GM10266 (cell line): Measurements from ENCODE around the gene CTIF.

Source experiments
- DNase-seq: peaks from one replicate; pipeline ENCODE4 v3.0.0; 2012; ENCODE audit errors: extremely low spot score
- TF ChIP-seq, protein P1 (sequence below): IDR thresholded peaks from 2 replicates; pipeline ENCODE4 v1.5.1; 2012; ENCODE audit warnings: mild to moderate bottlenecking, low read depth; ENCODE audit not compliant: control insufficient read depth, insufficient read depth; ENCODE audit errors: missing control alignments

Gene CTIF

DNA sequence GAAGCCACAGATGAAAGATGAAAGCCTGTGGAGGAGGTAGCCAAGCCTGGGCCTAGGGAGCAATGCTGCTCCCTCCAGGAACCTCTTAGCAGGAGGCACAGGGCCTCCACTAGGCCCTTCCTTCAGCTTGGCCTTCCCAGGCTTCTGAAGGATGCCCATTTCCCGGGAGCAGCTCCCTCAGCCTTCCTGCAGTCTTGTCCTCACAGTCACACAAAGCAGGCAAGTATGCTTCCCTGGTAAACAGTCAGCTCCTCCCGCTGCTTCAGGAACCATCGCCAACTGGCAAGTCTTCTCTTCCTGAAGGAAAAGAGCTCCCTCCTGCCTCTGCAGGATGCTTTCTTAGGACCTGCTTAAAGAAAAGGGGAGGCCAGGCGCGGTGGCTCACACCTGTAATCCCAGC, 358.7 kb downstream of the CTIF start:
- no peak for DNase-seq
- TF ChIP-seq, protein P1, sequence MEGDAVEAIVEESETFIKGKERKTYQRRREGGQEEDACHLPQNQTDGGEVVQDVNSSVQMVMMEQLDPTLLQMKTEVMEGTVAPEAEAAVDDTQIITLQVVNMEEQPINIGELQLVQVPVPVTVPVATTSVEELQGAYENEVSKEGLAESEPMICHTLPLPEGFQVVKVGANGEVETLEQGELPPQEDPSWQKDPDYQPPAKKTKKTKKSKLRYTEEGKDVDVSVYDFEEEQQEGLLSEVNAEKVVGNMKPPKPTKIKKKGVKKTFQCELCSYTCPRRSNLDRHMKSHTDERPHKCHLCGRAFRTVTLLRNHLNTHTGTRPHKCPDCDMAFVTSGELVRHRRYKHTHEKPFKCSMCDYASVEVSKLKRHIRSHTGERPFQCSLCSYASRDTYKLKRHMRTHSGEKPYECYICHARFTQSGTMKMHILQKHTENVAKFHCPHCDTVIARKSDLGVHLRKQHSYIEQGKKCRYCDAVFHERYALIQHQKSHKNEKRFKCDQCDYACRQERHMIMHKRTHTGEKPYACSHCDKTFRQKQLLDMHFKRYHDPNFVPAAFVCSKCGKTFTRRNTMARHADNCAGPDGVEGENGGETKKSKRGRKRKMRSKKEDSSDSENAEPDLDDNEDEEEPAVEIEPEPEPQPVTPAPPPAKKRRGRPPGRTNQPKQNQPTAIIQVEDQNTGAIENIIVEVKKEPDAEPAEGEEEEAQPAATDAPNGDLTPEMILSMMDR = no peak

DNA sequence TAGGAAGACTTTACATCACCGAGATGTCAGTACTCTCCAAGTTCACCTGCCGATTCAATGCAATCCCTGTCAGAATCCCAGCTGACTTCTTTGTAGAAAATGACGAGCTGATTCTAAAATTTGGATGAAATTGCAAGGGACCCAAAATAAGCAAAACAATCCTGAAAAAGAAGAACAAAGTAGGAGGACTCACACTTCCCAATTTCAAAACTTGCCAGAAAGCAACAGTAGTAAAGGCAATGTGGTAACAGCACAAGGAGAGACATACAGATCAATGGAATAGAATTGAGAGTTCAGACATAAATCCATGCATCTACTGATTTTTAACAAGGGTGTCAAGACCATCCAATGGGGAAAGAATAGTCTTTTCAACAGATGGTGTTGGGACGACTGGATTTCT, 359.7 kb downstream of the CTIF start:
- TF ChIP-seq, protein P1 = no peak
- no peak for DNase-seq

DNA sequence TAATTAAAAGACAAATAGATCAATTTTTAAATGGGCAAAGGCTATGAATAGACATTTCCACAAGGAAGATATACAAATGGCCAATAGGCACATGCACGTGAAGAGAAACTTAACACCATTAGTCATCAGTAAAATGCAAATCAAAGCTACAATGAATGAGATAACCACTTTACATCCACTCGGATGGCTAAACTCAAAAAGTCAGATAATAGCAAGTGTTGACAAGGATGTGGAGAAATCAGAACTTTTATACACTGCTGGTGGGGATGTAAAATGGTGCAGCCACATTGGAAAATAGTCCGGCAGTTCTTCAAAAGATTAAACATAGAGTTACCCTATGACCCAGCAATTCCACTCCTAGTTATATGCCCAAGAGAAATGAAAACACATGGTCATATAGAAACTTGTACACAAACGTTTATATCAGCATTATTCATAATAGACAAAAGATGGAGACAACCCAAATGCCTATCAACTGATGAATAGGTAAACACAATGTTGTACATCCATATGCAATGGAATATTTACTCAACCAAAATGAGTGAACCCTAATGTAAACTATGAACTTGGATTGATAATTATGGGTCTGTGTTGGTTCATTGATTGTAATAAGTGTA, 360.8 kb downstream of the CTIF start:
- DNase-seq = no peak
- TF ChIP-seq, protein P1 = no peak

DNA sequence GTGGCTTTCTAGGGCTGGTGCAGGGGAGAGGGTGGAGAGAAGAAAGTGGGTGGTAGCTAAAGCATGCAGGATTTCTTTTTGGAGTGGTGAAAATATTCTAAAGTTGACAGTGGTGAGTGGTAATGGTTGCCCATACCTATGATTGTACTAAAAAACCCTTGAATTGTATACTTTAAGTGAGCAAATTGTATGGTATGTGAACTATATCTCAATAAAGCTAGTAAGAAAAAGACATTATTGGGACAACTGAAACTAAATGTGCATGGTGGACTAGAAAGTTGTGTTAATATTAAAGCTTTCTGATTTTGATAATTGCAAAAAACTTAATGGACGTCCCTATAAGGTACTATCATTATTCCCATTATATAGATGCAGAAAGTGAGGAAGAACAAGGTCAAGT, 361.6 kb downstream of the CTIF start:
- DNase-seq = no peak
- TF ChIP-seq, protein P1 = no peak

DNA sequence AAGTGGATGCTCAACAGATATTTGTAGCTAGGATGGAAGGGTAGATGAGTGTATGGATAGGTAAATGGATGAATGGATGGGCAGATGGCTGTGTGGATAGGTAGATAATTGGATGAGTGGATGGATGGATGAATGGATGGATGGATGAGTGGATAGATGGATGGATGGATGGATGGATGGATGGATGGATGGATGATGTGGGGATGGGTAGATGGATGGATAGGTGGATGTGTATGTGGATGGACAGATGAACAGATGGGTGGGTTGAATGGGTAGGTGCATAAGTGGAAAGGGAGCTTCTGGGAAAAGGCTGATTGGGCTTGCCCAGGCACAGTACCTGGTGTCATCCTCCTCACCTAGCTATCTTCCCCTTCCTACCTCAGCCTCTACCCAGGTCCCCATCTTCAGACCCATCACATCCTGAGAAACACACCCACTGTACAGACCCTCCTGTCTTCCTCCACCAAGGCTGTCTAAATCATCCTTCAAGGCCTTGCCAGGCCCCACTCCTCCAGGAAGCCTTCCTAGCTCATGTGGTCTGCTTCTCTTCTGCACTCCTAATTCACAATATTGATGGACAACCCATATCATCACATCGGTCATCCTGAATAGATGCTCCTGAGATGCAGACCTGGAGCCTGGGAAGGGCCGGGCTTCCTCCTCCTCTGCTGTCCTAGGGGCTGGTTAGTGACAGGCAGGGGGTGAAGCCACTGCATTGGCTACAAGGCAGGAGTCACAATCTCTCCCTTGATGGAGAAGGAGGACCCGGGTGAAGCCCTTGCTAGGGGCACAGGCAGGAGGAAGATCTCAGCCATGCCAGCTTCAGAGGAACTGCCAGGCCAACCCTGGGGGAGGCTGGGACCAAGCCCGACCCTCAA, 362.6 kb downstream of the CTIF start:
- no peak for DNase-seq
- TF ChIP-seq, protein P1 = no peak

DNA sequence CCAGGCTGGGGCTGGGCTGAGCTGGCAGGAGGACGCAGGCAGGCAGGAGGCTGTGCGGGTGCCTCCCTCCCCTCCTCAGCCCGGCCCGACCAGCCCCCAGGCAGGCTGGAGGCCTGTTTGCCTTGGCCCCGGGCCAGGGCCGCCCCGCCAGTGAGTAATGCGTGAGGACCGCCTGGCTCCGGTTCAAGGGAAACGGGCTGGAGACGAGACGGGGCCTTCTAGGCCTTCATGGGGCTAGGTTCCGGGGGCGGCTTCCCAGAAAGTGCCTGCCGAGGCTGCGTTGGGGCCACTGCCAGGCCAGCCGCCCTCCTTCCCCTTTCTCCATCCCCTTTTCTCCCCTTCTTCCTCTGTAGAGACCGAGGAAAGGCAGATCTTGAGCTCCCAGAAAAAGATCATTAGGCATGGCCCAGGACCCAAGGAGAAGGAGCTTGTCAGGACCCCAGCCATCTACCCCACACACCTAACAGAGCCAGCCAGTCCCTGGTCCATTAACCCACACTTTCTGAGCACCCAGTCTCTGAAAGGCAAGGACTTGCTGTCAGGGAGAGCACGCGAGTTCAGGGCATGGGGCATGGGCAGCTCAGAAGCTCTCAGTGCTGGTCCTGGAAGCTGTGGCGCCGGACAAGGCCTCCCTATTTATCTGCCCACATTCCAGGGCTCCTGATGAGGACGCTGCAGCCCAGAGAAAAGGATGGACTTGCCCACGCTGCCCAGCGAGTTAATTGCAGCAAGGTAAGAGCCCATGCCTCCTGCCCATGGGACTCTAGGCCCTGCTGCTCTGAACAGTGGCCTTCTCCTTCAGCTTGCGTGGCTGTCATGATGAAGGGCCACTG, 363.4 kb downstream of the CTIF start:
- DNase-seq = no peak
- TF ChIP-seq, protein P1 = no peak
